ENCODE measurements around the gene ZNF362. TPM values are rescaled to one million over a fixed set of nuclear protein-coding genes. Genes with fewer than 3 reads are reported as not detected.
A peak's percentile ranks its signal among the peaks of the same experiment; 100 is the strongest.

The ZNF362 gene
- total RNA-seq, 2 donors from 2014 or later: 25.3 to 55.4 TPM

DNA sequence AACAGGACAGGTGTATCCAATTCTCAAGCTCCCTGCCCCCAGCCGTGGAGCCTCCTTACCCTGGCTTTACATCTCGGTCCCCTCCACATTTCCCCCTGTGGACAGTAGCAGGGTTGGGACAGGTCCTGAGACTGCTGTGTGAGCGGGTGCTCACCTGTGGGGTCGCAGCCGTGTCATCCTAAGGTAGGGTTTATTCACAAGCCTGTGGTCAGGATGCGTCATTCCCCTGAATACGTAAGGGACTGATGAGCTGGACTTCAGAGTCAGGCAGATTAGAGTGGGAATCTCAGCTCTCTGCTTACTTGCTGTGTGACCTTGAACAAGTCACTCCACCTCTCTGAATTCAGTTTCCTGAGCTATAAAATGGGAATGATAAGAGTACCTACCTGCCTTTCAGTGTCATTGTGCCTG lies 17.7 kb downstream of the ZNF362 start:
- DNase-seq (ENCODE audit: low spot score): no peak
- ATAC-seq (ENCODE audit: insufficient number of reproducible peaks, low FRiP score, low read depth): no peak
- Histone ChIP-seq H3K27ac (peak overlapping the region in 1 of 2 donors; percentile 63), H3K9me3 (no peaks in the 10 kb centered on the region), H3K4me1 (ENCODE audit: control insufficient read depth in 1 of 2, low read depth in 2 of 2) (peaks cover 9 to 60% of the 10 kb centered on the region in 2 donors), H3K27me3 (replicated peaks; ENCODE audit: insufficient read depth) (no peaks in the 10 kb centered on the region), H3K36me3 (peaks cover 26% of the 10 kb centered on the region), H3K4me3 (no peak overlapping the region)
- TF ChIP-seq, protein P1, sequence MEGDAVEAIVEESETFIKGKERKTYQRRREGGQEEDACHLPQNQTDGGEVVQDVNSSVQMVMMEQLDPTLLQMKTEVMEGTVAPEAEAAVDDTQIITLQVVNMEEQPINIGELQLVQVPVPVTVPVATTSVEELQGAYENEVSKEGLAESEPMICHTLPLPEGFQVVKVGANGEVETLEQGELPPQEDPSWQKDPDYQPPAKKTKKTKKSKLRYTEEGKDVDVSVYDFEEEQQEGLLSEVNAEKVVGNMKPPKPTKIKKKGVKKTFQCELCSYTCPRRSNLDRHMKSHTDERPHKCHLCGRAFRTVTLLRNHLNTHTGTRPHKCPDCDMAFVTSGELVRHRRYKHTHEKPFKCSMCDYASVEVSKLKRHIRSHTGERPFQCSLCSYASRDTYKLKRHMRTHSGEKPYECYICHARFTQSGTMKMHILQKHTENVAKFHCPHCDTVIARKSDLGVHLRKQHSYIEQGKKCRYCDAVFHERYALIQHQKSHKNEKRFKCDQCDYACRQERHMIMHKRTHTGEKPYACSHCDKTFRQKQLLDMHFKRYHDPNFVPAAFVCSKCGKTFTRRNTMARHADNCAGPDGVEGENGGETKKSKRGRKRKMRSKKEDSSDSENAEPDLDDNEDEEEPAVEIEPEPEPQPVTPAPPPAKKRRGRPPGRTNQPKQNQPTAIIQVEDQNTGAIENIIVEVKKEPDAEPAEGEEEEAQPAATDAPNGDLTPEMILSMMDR (IDR thresholded peaks at IDR 0.05): no peak

DNA sequence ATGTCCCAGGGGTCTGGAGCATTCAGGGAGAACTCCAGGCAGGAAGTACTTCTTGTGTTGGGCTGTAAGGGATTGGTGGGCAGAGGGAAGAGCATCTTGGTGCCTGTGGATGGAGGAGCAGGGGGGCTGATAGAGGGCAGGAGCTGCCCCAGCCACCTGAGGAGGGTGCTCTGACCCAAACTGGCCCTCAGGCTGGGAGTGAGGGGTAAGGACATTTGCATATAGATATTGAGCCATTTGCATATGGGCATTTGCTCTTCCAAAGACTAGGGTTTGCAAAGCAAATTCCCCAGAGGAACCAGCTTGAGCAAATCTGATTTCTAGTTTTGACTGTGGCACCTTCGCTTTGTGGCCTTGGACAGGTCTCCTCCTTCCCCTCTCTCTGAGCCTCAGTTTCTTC lies 18.2 kb downstream of the ZNF362 start:
- Histone ChIP-seq H3K27ac (peak overlapping the region in 1 of 2 donors; percentile 63), H3K36me3 (peaks cover 26% of the 10 kb centered on the region), H3K4me1 (ENCODE audit: control insufficient read depth in 1 of 2, low read depth in 2 of 2) (peaks cover 8 to 55% of the 10 kb centered on the region in 2 donors), H3K27me3 (replicated peaks; ENCODE audit: insufficient read depth) (no peaks in the 10 kb centered on the region), H3K4me3 (no peak overlapping the region), H3K9me3 (no peaks in the 10 kb centered on the region)
- DNase-seq (ENCODE audit: low spot score): no peak
- TF ChIP-seq, protein P1 (IDR thresholded peaks at IDR 0.05): no peak
- ATAC-seq (ENCODE audit: insufficient number of reproducible peaks, low FRiP score, low read depth): no peak

DNA sequence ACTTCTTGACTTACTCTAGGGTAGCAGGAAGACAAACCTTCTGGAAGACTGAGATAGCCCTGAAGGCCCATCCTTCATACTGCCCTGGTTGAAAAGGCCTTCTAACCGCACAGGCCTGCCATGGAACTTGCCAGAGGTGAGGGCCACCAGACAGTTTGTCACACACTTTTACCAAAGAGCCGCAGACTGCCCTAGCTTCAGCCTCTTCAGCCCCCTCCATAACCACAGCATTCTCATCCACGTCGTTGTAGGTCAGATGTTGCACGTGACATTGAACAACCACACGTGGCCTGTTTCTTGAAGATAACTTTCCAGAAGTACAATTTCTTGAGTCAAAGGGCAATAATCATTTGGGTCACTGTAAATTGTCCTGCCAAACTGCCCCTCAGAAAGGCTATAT lies 18.9 kb downstream of the ZNF362 start:
- ATAC-seq (ENCODE audit: insufficient number of reproducible peaks, low FRiP score, low read depth) (no peak), DNase-seq (ENCODE audit: low spot score) (no peak)
- Histone ChIP-seq H3K4me3 (no peak overlapping the region), H3K27me3 (replicated peaks; ENCODE audit: insufficient read depth) (no peaks in the 10 kb centered on the region), H3K36me3 (peaks cover 28% of the 10 kb centered on the region), H3K4me1 (ENCODE audit: control insufficient read depth in 1 of 2, low read depth in 2 of 2) (peaks cover 8 to 48% of the 10 kb centered on the region in 2 donors), H3K27ac (peak overlapping the region in 1 of 2 donors; percentile 63), H3K9me3 (no peaks in the 10 kb centered on the region)
- TF ChIP-seq, protein P1 (IDR thresholded peaks at IDR 0.05): no peak

DNA sequence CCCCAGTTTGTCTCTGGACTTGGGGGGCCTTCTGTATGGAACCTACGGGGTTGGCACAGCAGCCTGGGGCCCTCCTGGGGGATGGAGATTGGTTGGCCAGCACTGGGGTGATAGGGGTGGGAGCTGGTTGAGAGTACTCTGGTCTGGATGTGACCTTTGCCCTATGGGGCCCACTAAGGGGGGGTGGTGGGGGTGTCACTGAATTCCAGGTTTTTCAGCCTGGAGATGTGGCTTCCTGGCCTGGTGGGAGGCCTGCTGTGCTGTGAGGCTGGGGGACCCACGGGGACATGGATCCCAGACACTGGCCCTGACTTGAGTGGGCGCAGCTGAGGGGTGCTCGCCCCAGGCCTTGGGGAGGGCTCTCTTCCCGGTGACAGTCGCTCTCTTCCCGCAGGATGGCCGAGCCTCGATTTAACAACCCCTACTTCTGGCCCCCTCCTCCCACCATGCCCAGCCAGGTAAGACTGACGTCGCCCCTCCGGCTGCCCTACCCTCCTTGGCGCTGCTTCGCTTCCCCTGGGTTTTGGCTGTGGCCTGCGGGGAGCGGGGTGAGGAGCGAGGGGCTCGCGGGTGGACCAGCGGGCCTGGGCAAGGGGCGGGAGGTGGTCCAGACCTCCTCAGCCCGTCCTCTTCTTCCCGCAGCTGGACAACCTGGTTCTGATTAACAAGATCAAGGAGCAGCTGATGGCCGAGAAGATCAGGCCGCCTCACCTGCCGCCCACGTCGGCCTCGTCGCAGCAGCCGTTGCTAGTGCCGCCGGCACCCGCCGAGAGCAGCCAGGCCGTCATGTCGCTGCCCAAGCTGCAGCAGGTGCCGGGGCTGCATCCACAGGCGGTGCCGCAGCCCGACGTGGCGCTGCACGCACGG lies 19.6 kb downstream of the ZNF362 start:
- DNase-seq (ENCODE audit: low spot score) (no peak), ATAC-seq (ENCODE audit: insufficient number of reproducible peaks, low FRiP score, low read depth) (no peak)
- TF ChIP-seq, protein P1 (IDR thresholded peaks at IDR 0.05): no peak
- no peaks in the 10 kb centered on the region for H3K27me3 ChIP-seq (replicated peaks; ENCODE audit: insufficient read depth)
- peaks cover 6 to 40% of the 10 kb centered on the region in 2 donors for H3K4me1 ChIP-seq (ENCODE audit: control insufficient read depth in 1 of 2, low read depth in 2 of 2)
- no peaks in the 10 kb centered on the region for H3K9me3 ChIP-seq
- H3K36me3 ChIP-seq: peaks cover 36% of the 10 kb centered on the region
- no peak overlapping the region for H3K4me3 ChIP-seq
- H3K27ac ChIP-seq: peak overlapping the region in 1 of 2 donors; percentile 63

DNA sequence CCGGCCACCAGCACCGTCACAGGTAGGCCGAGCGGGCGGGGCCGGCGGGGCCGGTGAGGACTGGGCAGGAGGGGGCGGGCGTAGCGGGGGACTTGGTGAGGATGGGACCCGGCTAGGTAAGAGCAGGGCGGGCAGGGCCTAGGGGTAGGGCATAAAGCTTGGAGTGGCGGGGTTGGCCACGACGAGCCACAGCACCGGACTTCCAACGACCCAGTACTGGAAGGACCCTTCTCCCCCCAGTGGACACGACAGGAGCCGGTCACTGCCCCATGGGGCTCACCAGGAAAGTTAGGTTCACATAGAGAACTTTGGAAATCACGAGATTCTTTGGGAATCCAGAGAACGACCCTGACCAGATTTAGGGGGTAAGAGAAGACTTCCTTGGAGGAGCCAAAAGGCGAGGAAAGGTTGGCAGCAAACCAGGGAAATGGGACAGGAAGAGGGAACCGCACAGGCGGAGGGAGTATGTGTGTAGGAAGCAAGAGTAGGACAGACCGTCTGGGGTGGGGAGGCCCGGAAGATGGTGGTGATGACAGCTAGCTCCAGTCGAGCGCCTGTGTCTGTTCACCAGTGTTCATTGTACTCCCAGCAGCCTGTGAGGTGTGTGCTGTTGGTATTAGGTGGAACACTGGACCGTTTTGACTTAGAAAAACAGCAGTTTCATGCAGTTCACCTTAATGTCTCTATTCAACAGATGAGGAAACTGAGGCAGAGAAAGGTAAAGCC lies 20.4 kb downstream of the ZNF362 start:
- Histone ChIP-seq H3K27me3 (replicated peaks; ENCODE audit: insufficient read depth) (no peaks in the 10 kb centered on the region), H3K9me3 (no peaks in the 10 kb centered on the region), H3K27ac (no peak overlapping the region), H3K4me1 (ENCODE audit: control insufficient read depth in 1 of 2, low read depth in 2 of 2) (peaks cover 0 to 32% of the 10 kb centered on the region in 2 donors), H3K4me3 (no peak overlapping the region), H3K36me3 (peaks cover 44% of the 10 kb centered on the region)
- ATAC-seq (ENCODE audit: insufficient number of reproducible peaks, low FRiP score, low read depth) (no peak), DNase-seq (ENCODE audit: low spot score) (no peak)
- TF ChIP-seq, protein P1 (IDR thresholded peaks at IDR 0.05): no peak

All from thoracic aorta (tissue), 2 donors.